SK-N-SH treated with all-trans-retinoic acid at 6 μM for 48 hours (cell line): ENCODE measurements around the gene ATP1A3.

ENCODE experiments used
- ATAC-seq: fragments of 200-7000 bp; cut with Tn5 transposase; 3 replicates; pipeline ENCODE4 v1.9.1; 2020; ENCODE audit warnings: mild to moderate bottlenecking, moderate library complexity
- ARNTL ChIP-seq: fragments of 450-650 bp; formaldehyde crosslinking; IDR thresholded peaks from 2 replicates; pipeline ENCODE4 v1.5.0; 2020; ENCODE audit warnings: low read depth, mild to moderate bottlenecking, moderate library complexity, borderline replicate concordance
- BACH2 ChIP-seq: fragments of 250-450 bp; sonication (Bioruptor Pico); IDR thresholded peaks from 2 replicates; pipeline ENCODE4 v1.9.0; 2021; ENCODE audit warnings: mild to moderate bottlenecking, borderline replicate concordance
- CSDC2 ChIP-seq: fragments of 250-450 bp; sonication (Bioruptor Pico); IDR thresholded peaks from 2 replicates; pipeline ENCODE4 v1.5.0; 2020; ENCODE audit warnings: mild to moderate bottlenecking, moderate library complexity
- ESRRG ChIP-seq: fragments of 250-450 bp; sonication (Bioruptor Pico); IDR thresholded peaks from 2 replicates; pipeline ENCODE4 v1.6.1; 2021; ENCODE audit warnings: mild to moderate bottlenecking
- GLIS3 ChIP-seq: fragments of 250-450 bp; sonication (Bioruptor Pico); IDR thresholded peaks from 2 replicates; pipeline ENCODE4 v1.5.0; 2020; ENCODE audit warnings: mild to moderate bottlenecking, moderate library complexity
- ISL1 ChIP-seq: fragments of 250-450 bp; sonication (Bioruptor Pico); IDR thresholded peaks from 2 replicates; pipeline ENCODE4 v2.1.2; 2022; ENCODE audit warnings: mild to moderate bottlenecking, moderate library complexity
- PPARA ChIP-seq: fragments of 250-450 bp; sonication (Bioruptor Pico); IDR thresholded peaks from 2 replicates; pipeline ENCODE4 v1.5.0; 2020; ENCODE audit warnings: mild to moderate bottlenecking, borderline replicate concordance
- SNAI2 ChIP-seq: fragments of 250-450 bp; sonication (Bioruptor Pico); IDR thresholded peaks from 2 replicates; pipeline ENCODE4 v1.5.0; 2020; ENCODE audit warnings: mild to moderate bottlenecking, moderate library complexity
- TOX ChIP-seq: fragments of 250-450 bp; sonication (Bioruptor Pico); IDR thresholded peaks from 2 replicates; pipeline ENCODE4 v1.8.0; 2021; ENCODE audit warnings: mild to moderate bottlenecking, moderate library complexity, borderline replicate concordance
- ZFP3 ChIP-seq: fragments of 250-450 bp; sonication (Bioruptor Pico); IDR thresholded peaks from 2 replicates; pipeline ENCODE4 v1.5.0; 2020; ENCODE audit warnings: mild to moderate bottlenecking, moderate library complexity
- ZFP30 ChIP-seq: fragments of 450-650 bp; formaldehyde crosslinking; IDR thresholded peaks from 2 replicates; pipeline ENCODE4 v1.5.0; 2022; ENCODE audit warnings: mild to moderate bottlenecking, moderate library complexity
- ZNF565 ChIP-seq: fragments of 450-650 bp; formaldehyde crosslinking; conservative IDR thresholded peaks from 2 replicates; pipeline ENCODE4 v1.5.0; 2020; ENCODE audit warnings: low read depth, mild to moderate bottlenecking, moderate library complexity
- ZNF70 ChIP-seq: fragments of 450-650 bp; formaldehyde crosslinking; IDR thresholded peaks from 2 replicates; pipeline ENCODE4 v1.5.0; 2020; ENCODE audit warnings: mild to moderate bottlenecking, moderate library complexity
- TF ChIP-seq, protein P1 (sequence below): fragments of 250-450 bp; sonication (Bioruptor Pico); IDR thresholded peaks from 2 replicates; pipeline ENCODE4 v1.5.0; 2020; ENCODE audit warnings: mild to moderate bottlenecking, moderate library complexity
- TF ChIP-seq, protein P2 (sequence below): fragments of 250-450 bp; sonication (Bioruptor Pico); IDR thresholded peaks from 2 replicates; pipeline ENCODE4 v1.8.0; 2020; ENCODE audit warnings: mild to moderate bottlenecking, moderate library complexity, borderline replicate concordance
- TF ChIP-seq, protein P3 (sequence below): fragments of 250-450 bp; sonication (Bioruptor Pico); IDR thresholded peaks from 2 replicates; pipeline ENCODE4 v1.5.1; 2021; ENCODE audit warnings: mild to moderate bottlenecking, moderate library complexity
- TF ChIP-seq, protein P4 (sequence below): fragments of 250-450 bp; sonication (Bioruptor Pico); IDR thresholded peaks from 2 replicates; pipeline ENCODE4 v1.5.1; 2020; ENCODE audit warnings: low read depth, mild to moderate bottlenecking, moderate library complexity
- TF ChIP-seq, protein P5 (sequence below): fragments of 250-450 bp; sonication (Bioruptor Pico); IDR thresholded peaks from 2 replicates; pipeline ENCODE4 v1.8.0; 2021; ENCODE audit warnings: low read depth, mild to moderate bottlenecking, moderate library complexity, borderline replicate concordance

Gene ATP1A3

DNA sequence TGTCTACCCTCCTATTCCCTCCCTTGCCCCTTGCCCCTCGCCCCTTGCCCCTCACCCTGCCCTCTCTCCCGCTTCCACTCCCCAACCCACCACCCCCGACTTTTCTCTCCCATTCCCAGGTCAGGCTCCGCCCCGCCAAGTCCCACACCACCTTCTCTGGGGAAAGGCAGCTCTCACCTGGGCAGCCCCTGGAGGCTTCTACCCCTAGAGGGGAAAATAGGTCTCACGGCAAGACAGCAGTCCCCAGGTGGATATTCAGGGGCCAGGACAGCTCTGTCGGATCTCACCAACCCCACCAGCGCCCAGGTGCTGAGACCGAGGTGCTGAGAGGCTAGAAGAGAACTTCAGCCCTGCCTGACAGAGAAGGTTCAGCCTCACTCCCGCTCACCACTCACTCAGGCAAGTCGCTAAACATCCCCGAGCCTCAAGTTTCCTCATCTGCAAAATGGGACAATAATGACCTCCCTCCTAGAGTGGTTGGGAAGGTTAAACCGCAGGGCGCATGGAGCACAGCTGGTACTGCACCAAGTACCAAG lies 64.4 kb downstream of the ATP1A3 start:
- no peak for ATAC-seq
- TF ChIP-seq, protein P1, sequence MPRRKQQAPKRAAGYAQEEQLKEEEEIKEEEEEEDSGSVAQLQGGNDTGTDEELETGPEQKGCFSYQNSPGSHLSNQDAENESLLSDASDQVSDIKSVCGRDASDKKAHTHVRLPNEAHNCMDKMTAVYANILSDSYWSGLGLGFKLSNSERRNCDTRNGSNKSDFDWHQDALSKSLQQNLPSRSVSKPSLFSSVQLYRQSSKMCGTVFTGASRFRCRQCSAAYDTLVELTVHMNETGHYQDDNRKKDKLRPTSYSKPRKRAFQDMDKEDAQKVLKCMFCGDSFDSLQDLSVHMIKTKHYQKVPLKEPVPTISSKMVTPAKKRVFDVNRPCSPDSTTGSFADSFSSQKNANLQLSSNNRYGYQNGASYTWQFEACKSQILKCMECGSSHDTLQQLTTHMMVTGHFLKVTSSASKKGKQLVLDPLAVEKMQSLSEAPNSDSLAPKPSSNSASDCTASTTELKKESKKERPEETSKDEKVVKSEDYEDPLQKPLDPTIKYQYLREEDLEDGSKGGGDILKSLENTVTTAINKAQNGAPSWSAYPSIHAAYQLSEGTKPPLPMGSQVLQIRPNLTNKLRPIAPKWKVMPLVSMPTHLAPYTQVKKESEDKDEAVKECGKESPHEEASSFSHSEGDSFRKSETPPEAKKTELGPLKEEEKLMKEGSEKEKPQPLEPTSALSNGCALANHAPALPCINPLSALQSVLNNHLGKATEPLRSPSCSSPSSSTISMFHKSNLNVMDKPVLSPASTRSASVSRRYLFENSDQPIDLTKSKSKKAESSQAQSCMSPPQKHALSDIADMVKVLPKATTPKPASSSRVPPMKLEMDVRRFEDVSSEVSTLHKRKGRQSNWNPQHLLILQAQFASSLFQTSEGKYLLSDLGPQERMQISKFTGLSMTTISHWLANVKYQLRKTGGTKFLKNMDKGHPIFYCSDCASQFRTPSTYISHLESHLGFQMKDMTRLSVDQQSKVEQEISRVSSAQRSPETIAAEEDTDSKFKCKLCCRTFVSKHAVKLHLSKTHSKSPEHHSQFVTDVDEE, result no peak
- TF ChIP-seq ARNTL (CRISPR knock-in tag) (no peak), ISL1 (no peak), ZFP30 (CRISPR knock-in tag) (no peak), ZFP3 (no peak)
- TF ChIP-seq, protein P2, sequence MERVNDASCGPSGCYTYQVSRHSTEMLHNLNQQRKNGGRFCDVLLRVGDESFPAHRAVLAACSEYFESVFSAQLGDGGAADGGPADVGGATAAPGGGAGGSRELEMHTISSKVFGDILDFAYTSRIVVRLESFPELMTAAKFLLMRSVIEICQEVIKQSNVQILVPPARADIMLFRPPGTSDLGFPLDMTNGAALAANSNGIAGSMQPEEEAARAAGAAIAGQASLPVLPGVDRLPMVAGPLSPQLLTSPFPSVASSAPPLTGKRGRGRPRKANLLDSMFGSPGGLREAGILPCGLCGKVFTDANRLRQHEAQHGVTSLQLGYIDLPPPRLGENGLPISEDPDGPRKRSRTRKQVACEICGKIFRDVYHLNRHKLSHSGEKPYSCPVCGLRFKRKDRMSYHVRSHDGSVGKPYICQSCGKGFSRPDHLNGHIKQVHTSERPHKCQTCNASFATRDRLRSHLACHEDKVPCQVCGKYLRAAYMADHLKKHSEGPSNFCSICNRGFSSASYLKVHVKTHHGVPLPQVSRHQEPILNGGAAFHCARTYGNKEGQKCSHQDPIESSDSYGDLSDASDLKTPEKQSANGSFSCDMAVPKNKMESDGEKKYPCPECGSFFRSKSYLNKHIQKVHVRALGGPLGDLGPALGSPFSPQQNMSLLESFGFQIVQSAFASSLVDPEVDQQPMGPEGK (CRISPR knock-in tag), result no peak
- TF ChIP-seq, protein P3, sequence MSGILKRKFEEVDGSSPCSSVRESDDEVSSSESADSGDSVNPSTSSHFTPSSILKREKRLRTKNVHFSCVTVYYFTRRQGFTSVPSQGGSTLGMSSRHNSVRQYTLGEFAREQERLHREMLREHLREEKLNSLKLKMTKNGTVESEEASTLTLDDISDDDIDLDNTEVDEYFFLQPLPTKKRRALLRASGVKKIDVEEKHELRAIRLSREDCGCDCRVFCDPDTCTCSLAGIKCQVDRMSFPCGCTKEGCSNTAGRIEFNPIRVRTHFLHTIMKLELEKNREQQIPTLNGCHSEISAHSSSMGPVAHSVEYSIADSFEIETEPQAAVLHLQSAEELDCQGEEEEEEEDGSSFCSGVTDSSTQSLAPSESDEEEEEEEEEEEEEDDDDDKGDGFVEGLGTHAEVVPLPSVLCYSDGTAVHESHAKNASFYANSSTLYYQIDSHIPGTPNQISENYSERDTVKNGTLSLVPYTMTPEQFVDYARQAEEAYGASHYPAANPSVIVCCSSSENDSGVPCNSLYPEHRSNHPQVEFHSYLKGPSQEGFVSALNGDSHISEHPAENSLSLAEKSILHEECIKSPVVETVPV (CRISPR knock-in tag), result no peak
- TF ChIP-seq, all 23 proteins: peak for 0

DNA sequence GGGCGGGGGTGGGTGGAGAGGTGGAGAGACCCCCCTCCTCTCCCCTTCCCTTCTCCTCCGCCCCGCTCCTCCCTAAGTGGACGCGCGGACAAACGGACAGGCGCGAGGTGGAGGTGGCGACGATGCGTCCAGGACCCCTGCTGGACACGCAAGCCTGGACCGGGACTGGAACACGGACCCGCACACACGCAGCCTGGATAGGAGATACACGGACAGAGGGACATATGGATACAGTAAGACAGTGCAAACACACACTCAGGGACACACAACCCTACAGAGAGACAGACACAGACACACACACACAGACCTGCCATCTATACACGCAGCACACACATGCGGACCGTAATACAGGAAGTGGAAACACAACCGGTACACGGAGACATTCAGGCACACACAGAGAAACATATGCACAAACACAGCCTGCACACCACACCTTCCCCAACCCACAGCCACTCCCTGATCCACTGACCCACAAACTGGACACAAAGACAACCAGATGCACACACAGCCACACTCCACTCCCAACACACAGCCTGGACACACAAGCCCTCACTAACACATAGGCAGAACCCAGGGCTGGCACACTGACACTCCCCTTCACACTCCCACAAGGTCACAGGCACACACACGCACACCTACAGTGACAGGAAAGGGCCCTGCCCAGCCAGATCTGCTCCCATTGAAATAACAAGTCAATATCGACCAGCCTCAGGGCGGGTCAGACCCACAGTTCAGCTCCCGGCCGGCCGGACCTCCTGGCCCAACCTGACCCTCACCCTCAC lies 65.1 kb downstream of the ATP1A3 start:
- TF ChIP-seq, protein P2 (CRISPR knock-in tag), result no peak
- TF ChIP-seq ESRRG (CRISPR knock-in tag) (no peak), PPARA (no peak), ARNTL (CRISPR knock-in tag) (no peak), GLIS3 (CRISPR knock-in tag) (no peak), SNAI2 (CRISPR knock-in tag) (no peak), ZNF70 (no peak), TOX (CRISPR knock-in tag) (no peak), ZNF565 (CRISPR knock-in tag) (no peak), BACH2 (no peak), ISL1 (no peak), CSDC2 (no peak)
- TF ChIP-seq, protein P4, sequence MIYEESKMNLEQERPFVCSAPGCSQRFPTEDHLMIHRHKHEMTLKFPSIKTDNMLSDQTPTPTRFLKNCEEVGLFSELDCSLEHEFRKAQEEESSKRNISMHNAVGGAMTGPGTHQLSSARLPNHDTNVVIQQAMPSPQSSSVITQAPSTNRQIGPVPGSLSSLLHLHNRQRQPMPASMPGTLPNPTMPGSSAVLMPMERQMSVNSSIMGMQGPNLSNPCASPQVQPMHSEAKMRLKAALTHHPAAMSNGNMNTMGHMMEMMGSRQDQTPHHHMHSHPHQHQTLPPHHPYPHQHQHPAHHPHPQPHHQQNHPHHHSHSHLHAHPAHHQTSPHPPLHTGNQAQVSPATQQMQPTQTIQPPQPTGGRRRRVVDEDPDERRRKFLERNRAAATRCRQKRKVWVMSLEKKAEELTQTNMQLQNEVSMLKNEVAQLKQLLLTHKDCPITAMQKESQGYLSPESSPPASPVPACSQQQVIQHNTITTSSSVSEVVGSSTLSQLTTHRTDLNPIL, result no peak
- TF ChIP-seq, protein P3 (CRISPR knock-in tag), result no peak
- TF ChIP-seq, protein P1, result no peak
- TF ChIP-seq, protein P5, sequence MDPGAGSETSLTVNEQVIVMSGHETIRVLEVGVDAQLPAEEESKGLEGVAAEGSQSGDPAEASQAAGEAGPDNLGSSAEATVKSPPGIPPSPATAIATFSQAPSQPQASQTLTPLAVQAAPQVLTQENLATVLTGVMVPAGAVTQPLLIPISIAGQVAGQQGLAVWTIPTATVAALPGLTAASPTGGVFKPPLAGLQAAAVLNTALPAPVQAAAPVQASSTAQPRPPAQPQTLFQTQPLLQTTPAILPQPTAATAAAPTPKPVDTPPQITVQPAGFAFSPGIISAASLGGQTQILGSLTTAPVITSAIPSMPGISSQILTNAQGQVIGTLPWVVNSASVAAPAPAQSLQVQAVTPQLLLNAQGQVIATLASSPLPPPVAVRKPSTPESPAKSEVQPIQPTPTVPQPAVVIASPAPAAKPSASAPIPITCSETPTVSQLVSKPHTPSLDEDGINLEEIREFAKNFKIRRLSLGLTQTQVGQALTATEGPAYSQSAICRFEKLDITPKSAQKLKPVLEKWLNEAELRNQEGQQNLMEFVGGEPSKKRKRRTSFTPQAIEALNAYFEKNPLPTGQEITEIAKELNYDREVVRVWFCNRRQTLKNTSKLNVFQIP (CRISPR knock-in tag), result no peak
- TF ChIP-seq, all 23 proteins: peak for 0
- no peak; the same call in 2 of the 3 replicates for ATAC-seq
